NCI-H2081 treated with DMSO at 0.1 percent for 48 hours (cell line): ENCODE data around the gene EEF1A2.

Experiments used
- DNase-seq: peaks from one replicate; lab custom pipeline; 2025; lab: John Stamatoyannopoulos, UW

Gene EEF1A2

DNA sequence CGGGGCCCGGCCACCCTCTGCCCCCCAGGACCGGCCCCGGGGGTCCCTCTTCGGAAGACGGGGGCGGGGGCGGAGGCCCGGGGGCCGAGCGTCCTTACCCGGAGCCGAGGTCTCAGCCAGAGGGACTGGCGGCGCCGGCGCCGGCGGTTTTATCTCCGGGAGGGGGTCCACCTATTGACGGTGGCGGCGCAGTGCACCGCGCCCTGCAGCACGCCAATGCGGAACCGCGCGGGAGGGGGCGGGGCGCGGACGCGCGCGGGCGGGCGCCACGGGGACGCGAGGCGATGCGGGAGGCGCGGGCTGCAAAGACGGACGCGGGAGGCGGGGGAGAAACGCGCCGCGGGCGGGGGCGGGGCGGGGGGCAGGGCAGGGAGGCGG, at the start of gene EEF1A2:
TSS of gene EEF1A2 (minus strand) at position 124 of the 378 bp plus-strand sequence. CDS start 1,320 bp downstream, outside the sequence.
- no peak for DNase-seq

- DNase-seq, result no peak
Observed at GRCh38 chr20:63548542-63548941, 49.7 kb upstream of the EEF1A2 start.

DNA sequence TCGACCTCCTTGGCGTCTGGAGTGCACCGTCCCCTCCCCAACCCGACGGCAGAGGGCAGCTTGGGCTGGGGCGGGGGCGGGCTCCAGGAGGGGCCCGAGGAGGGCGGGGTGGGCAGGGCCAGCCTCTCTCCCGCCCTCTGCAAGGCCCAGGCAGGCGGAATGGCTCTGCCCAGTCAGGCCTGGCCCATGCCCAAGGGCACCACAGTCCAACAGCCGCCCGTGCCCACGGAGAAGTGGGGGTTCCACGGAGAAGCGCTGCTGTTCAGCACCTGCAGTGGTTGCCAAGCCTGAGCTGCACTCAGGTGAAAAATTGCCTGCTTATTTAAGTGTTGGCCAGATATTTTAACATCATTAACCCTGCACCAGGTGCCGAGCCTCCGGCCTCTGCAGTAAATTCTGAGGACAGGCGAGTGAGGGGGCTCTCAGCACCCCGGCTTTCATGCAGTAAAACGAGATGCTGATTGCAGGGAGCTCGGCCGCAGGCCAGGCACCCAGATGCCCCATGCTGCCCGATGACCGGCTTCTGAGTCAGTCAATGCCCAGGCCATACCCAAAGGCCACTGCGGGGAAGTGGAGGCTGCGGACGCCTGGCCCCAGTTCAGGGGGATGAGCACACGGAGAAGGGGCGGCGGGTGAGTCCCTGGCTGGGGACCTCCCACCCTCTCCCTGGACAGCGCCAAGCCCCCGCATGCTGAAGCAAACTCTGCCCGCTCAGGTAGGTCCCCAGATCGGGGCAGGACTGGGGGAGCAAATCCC, 49.0 kb upstream of the EEF1A2 start, which contains the start of gene SRMS:
TSS of gene SRMS (minus strand) at position 25 of the 756 bp plus-strand sequence. CDS start 286 bp downstream, outside the sequence.
- DNase-seq, result no peak

GRCh38 chr20:63546956-63547724, 48.3 kb upstream of the EEF1A2 start:
- no peak for DNase-seq

DNA sequence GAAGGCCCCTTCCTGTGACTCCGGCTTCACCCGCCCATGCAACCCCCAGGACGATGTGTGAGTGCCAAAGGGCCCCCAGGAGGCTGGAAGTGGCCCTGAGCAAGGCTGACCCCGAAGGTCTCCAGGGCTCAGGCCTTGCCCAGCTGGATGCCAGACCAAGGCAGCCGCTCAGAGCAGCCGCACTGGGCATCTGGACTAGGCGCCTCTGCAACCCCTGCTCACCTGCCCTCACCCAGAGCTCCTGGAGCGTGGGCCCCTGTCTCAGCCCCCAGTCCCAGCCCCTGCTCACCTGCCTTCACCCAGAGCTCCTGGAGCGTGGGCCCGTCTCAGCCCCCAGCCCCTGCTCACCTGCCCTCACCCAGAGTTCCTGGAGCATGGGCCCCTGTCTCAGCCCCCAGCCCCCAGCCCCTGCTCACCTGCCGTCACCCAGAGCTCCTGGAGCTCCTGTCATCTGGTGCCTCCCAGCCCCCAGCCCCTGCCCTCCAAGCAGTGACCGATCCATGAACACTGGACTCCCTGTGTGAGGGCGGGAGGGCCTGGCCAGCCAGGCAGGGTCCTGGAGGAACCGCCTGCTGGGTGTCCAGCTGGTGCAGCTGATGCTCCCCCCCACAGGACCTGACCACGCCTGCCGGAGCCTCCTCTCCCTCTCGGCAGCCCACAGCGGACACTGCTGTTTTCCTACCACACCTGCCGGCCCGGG, 47.5 kb upstream of the EEF1A2 start:
- DNase-seq, result no peak

- no peak for DNase-seq
Observed at GRCh38 chr20:63545814-63546213, 46.9 kb upstream of the EEF1A2 start.

GRCh38 chr20:63544958-63545516, 46.2 kb upstream of the EEF1A2 start:
- no peak for DNase-seq

- DNase-seq, result no peak
Observed at GRCh38 chr20:63544241-63544957, 45.5 kb upstream of the EEF1A2 start.

DNA sequence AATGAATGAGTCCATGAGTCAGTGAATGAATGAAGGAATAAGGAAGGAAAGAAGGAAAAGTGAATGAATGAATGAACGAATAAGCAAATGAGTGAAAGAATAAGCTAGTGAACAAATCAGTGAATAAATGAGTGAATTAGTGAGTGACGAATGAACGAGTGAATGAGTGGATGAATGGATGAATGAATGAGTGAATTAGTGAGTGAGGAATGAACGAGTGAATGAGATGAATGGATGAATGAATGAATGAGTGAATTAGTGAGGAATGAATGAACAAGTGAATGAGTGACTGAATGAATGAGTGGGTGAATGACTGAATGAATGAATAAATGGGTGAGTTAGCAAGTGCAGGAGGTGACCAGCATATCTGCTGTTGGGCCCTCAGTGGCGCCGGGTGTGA, 44.9 kb upstream of the EEF1A2 start:
- DNase-seq, result no peak

GRCh38 chr20:63543131-63543530, 44.2 kb upstream of the EEF1A2 start:
- DNase-seq, result no peak

GRCh38 chr20:63542696-63543095, 43.8 kb upstream of the EEF1A2 start:
- no peak for DNase-seq

DNA sequence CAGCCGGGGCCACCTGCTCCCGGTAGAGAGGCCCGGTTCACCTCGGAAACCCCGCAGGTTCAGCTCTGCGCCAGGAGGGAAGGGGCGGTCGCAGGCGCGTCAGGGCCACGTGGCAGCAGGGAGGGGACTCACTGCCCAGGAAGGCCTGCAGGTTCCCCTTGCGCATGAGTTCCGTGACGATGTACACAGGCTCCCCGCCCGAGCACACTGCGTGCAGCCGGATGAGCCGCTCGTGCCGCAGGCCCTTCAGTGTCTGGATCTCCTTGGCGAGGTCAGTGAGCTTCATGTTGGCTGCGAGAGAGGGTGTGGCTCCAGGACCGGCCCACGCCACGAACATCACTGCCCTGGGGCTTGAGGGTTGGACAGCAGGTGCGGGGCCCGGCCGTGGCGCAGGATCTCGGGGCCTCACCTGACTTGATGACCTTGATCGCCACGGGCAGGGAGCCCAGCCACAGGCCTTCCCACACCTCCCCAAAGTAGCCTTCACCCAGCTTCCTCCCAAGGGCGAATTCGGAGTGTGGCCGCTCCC, 43.2 kb upstream of the EEF1A2 start:
- DNase-seq, result no peak

- DNase-seq, result no peak
Observed at GRCh38 chr20:63541371-63541770, 42.5 kb upstream of the EEF1A2 start.

DNA sequence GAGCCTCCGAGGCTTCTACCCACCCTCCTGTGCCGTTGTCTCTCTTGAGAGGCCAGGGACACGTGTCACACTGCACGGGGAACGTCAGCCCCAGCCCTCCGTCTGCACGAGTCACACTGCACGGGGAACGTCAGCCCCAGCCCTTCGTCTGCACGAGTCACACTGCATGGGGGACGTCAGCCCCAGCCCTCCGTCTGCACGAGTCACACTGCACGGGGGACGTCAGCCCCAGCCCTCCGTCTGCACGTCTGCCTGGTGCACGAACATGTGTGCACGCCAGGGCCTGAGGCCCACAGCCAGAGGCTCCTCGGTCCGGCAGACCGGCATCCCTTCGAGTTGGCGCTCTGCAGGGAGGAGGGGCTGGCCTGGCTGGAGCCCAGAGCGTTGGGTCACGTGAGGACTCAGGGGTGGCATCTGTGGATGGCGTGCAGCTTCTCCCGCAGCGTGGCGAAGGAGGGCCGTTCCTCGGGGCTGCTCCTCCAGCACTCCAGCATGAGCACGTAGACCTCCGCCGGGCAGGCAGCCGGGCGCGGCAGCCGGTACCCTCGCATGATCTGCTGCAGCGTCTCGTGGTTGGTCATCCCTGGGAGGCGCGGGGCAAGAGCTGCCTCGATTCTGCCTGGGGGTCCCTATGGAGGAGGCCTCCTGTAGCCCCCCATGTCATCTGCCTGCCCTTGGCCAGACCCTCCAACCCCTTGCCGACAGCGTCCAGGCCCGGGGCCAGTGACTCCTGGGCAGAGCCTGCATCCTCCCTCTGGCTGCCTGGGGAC, 41.7 kb upstream of the EEF1A2 start:
- no peak for DNase-seq

GRCh38 chr20:63539441-63540370, 40.8 kb upstream of the EEF1A2 start:
- DNase-seq, result no peak

DNA sequence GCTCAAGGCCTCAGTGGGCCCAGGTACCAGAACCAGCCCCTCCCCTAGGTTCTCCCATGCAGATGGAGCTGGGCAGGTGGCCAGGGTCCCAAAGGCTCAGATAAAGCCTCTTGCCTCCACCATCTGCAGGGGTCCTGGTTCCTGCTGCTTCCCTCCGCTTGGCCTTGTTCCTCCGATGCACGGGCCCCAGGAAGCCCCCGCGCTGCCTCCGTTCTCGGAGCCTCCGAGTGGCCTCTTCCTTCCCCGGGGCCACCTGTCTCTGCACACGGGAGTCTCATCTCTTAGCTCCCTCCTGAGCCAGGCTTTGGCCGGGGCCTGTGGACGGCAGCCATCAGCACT, 40.2 kb upstream of the EEF1A2 start:
- no peak for DNase-seq

GRCh38 chr20:63538204-63539091, 39.6 kb upstream of the EEF1A2 start:
- peak; percentile 22 for DNase-seq

DNA sequence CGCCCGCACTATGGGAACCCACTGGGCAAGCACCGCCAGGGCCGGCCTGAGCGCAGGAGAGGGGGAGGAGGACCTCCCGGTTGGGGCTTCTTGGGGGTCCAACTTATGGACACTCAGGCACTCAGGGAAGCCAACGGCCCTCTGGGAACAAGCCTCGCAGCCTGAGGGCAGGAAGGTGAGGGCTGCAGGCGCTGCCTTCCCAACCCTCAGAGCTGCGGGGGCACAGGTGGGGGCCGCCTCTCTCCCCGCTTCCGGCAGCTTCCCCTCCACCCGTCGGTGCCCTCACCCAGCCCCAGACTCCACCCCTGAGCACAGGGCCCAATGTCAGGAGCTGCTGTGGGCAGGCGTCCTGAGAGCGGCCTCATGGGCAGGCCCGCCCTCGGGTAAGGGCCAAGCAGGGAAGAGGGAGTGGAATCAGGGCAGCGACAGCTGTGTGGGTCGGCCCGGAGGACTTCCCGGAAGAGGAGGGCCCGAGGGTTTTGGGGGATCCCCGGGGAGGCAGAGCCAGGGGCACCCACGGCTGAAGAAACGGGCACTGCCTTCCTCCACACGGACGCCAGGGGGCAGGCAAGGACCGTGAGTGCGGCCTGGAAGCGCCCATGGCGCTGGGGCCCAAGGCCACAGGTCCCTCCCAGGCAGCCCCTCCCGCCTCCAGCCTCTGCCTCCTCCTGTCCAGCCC, 38.8 kb upstream of the EEF1A2 start:
- DNase-seq, result peak; percentile 34
